MM.1S (cell line): ENCODE results near the gene PGA5.

ENCODE experiments used
- DNase-seq: peaks from one replicate; pipeline ENCODE4 v3.0.0-alpha.2; 2015
- H2AFZ ChIP-seq: fragments of 300-600 bp; sonication (generic); 2 replicates; pipeline ENCODE4 v1.6.0; 2016; ENCODE audit warnings: antibody characterized with exemption, low read length
- H3F3A ChIP-seq: fragments of 300-600 bp; sonication (generic); 2 replicates; pipeline ENCODE4 v1.6.1; 2016; ENCODE audit warnings: mild to moderate bottlenecking, antibody characterized with exemption, low read length, moderate library complexity, mixed read lengths; ENCODE audit not compliant: insufficient read depth
- H3K27ac ChIP-seq: fragments of 300-600 bp; sonication (generic); 2 replicates; pipeline ENCODE4 v1.5.1; 2016; ENCODE audit warnings: mild to moderate bottlenecking, low read length
- H3K27me3 ChIP-seq: fragments of 300-600 bp; sonication (generic); replicated peaks from 2 replicates; pipeline ENCODE4 v1.6.0; 2016; ENCODE audit warnings: low read length; ENCODE audit not compliant: insufficient read depth
- H3K36me3 ChIP-seq: fragments of 300-600 bp; sonication (generic); replicated peaks from 2 replicates; pipeline ENCODE4 v1.6.1; 2016; ENCODE audit warnings: mild to moderate bottlenecking, low read length, mixed read lengths; ENCODE audit not compliant: insufficient read depth
- H3K4me1 ChIP-seq: fragments of 300-600 bp; sonication (generic); 2 replicates; pipeline ENCODE4 v1.6.1; 2016; ENCODE audit warnings: low read length, mixed read lengths
- H3K4me2 ChIP-seq: fragments of 300-600 bp; sonication (generic); 2 replicates; pipeline ENCODE4 v1.6.0; 2016; ENCODE audit warnings: low read depth, low read length
- H3K4me3 ChIP-seq: fragments of 300-600 bp; sonication (generic); 2 replicates; pipeline ENCODE4 v1.5.1; 2016; ENCODE audit warnings: low read length, mixed read lengths
- H3K79me2 ChIP-seq: fragments of 300-600 bp; sonication (generic); 2 replicates; pipeline ENCODE4 v1.6.1; 2016; ENCODE audit warnings: mixed run types, low read length, mixed read lengths
- H3K9ac ChIP-seq: fragments of 300-600 bp; sonication (generic); 2 replicates; pipeline ENCODE4 v1.6.1; 2016; ENCODE audit warnings: low read length, mixed read lengths
- H3K9me2 ChIP-seq: fragments of 300-600 bp; sonication (generic); replicated peaks from 2 replicates; pipeline ENCODE4 v1.6.1; 2016; ENCODE audit warnings: mild to moderate bottlenecking, low read length, mixed read lengths; ENCODE audit not compliant: insufficient read depth
- H3K9me3 ChIP-seq: fragments of 300-600 bp; sonication (generic); replicated peaks from 2 replicates; pipeline ENCODE4 v1.6.1; 2016; ENCODE audit warnings: mild to moderate bottlenecking, low read length, mixed read lengths; ENCODE audit not compliant: insufficient read depth
- H4K20me1 ChIP-seq: fragments of 300-600 bp; sonication (generic); 2 replicates; pipeline ENCODE4 v1.6.1; 2016; ENCODE audit warnings: mild to moderate bottlenecking, low read length, moderate library complexity, mixed read lengths; ENCODE audit not compliant: insufficient read depth
- CTCF ChIP-seq: fragments of 300-600 bp; sonication (generic); IDR thresholded peaks from 2 replicates; pipeline ENCODE4 v1.5.1; 2016; ENCODE audit warnings: antibody characterized with exemption, low read length, mixed read lengths
- EZH2 ChIP-seq: fragments of 300-600 bp; sonication (generic); optimal IDR thresholded peaks from 2 replicates; pipeline ENCODE3; 2017; ENCODE audit warnings: low read depth, mild to moderate bottlenecking, antibody characterized with exemption, low read length, mixed read lengths
- EZH2phosphoT487 ChIP-seq: fragments of 300-600 bp; sonication (generic); IDR thresholded peaks from 2 replicates; pipeline ENCODE4 v1.6.1; 2018; ENCODE audit warnings: antibody characterized with exemption, low read length

Gene PGA5

GRCh38 chr11:61254403-61255025 lies 13.5 kb downstream of the PGA5 start:
- Histone ChIP-seq H3K9me3 (no peaks in the 10 kb centered on the region), H3K9me2 (no peaks in the 10 kb centered on the region), H3K4me2 (no peak overlapping the region), H3K9ac (no peak overlapping the region), H4K20me1 (no peaks in the 10 kb centered on the region), H3K27ac (no peak overlapping the region), H3K4me1 (no peaks in the 10 kb centered on the region), H3F3A (no peaks in the 10 kb centered on the region), H2AFZ (peak overlapping the region; percentile 17; the same call in 1 of the 2 replicates), H3K4me3 (no peak overlapping the region), H3K79me2 (no peaks in the 10 kb centered on the region), H3K27me3 (no peaks in the 10 kb centered on the region), H3K36me3 (no peaks in the 10 kb centered on the region)
- DNase-seq = peak; percentile 57
- TF ChIP-seq CTCF (peak; percentile 87), EZH2phosphoT487 (no peak)

- no peaks in the 10 kb centered on the region for H3K4me1 ChIP-seq
- H3K79me2 ChIP-seq = no peaks in the 10 kb centered on the region
- DNase-seq = no peak
- no peaks in the 10 kb centered on the region for H3K27me3 ChIP-seq
- H3F3A ChIP-seq = no peaks in the 10 kb centered on the region
- H3K9me2 ChIP-seq = no peaks in the 10 kb centered on the region
- no peaks in the 10 kb centered on the region for H3K9me3 ChIP-seq
- H2AFZ ChIP-seq = no peak overlapping the region
- no peaks in the 10 kb centered on the region for H4K20me1 ChIP-seq
- no peak overlapping the region for H3K27ac ChIP-seq
- H3K9ac ChIP-seq = no peak overlapping the region
- no peaks in the 10 kb centered on the region for H3K36me3 ChIP-seq
- H3K4me3 ChIP-seq = no peak overlapping the region
- H3K4me2 ChIP-seq = no peak overlapping the region
- no peak for TF ChIP-seq EZH2
- TF ChIP-seq CTCF = no peak
- TF ChIP-seq EZH2phosphoT487 = no peak
These were observed 15.9 kb downstream of the PGA5 start for GRCh38 chr11:61256710-61257482.

GRCh38 chr11:61258546-61258945 lies 17.6 kb downstream of the PGA5 start:
- Histone ChIP-seq H3K4me1 (no peaks in the 10 kb centered on the region), H3K9me2 (no peaks in the 10 kb centered on the region), H3K27me3 (no peaks in the 10 kb centered on the region), H3K79me2 (no peaks in the 10 kb centered on the region), H3K4me3 (no peak overlapping the region), H2AFZ (no peak overlapping the region), H3F3A (no peaks in the 10 kb centered on the region), H4K20me1 (no peaks in the 10 kb centered on the region), H3K36me3 (no peaks in the 10 kb centered on the region), H3K27ac (no peak overlapping the region), H3K9ac (no peak overlapping the region), H3K9me3 (no peaks in the 10 kb centered on the region), H3K4me2 (no peak overlapping the region)
- no peak for TF ChIP-seq EZH2
- TF ChIP-seq CTCF = no peak
- no peak for TF ChIP-seq EZH2phosphoT487
- no peak for DNase-seq
